GM23248 (cell line): ENCODE data around the gene LRP1.

ENCODE experiments used
- EZH2 ChIP-seq: fragments of 200-600 bp; sonication (generic); IDR thresholded peaks from 2 replicates; pipeline ENCODE4 v1.6.1; 2018; ENCODE audit warnings: antibody characterized with exemption, mild to moderate bottlenecking; ENCODE audit not compliant: insufficient read depth, poor library complexity, severe bottlenecking
- EZH2phosphoT487 ChIP-seq: fragments of 200-600 bp; sonication (generic); IDR thresholded peaks from 2 replicates; pipeline ENCODE4 v1.6.1; 2018; ENCODE audit warnings: antibody characterized with exemption, moderate library complexity, mild to moderate bottlenecking, low read depth; ENCODE audit not compliant: insufficient read depth

GRCh38 chr12:57129321-57129842 is 1.1 kb downstream of the LRP1 start:
- no peak for TF ChIP-seq EZH2phosphoT487
- TF ChIP-seq EZH2 = no peak
